Jurkat, Clone E6-1 (cell line): Measurements from ENCODE around the gene HP1BP3.

Experiments
- DNase-seq: peaks from one replicate; pipeline ENCODE4 v3.0.0-alpha.2; 2011; ENCODE audit warnings: low read depth, low spot score
- H3K4me3 ChIP-seq: 2 replicates; pipeline ENCODE4 v1.5.1; 2011; ENCODE audit warnings: mild to moderate bottlenecking, low read length, control low read depth, moderate library complexity

The HP1BP3 gene

GRCh38 chr1:20775700-20776099 is 11.4 kb downstream of the HP1BP3 start:
- DNase-seq = no peak
- no peak overlapping the region for H3K4me3 ChIP-seq

DNA sequence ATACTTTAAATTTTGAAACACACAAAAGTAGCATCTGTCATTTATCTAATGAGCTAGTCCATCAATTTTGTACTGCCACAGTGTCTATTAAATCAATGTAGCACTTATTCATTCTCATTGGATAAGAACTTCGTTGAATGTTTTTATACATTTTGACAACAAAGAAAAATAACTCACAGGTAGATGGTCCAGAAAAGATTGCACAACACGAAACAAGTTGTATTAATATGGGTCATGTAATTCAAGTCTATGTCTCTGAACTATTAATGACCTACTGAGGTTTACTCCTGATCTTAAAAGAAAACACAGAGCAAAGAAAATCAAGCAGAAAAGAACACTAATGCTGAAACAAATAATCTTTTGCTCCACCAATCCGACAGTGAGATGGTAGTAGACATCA is 15.3 kb downstream of the HP1BP3 start:
- H3K4me3 ChIP-seq = no peak overlapping the region
- no peak for DNase-seq

GRCh38 chr1:20770314-20771087 is 16.6 kb downstream of the HP1BP3 start:
- DNase-seq = no peak
- no peak overlapping the region for H3K4me3 ChIP-seq

DNA sequence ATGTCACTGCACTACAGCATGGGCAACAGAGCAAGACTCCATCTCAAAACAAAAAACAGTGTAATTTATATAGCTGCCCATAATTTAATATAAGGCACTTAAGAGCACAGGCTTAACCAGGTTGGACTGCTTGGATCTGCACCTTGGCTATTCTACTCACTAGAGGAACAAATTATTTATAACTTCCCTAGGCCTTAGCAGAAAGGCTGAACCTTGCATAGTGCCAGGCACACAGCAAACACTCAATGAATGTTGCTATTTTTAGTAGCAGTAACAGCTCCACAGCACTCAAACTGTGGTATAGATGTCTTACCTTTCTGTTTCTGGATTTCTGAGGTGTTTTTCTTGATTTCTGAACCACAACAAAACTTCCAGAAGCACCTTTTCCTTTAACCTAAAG is 19.8 kb downstream of the HP1BP3 start:
- H3K4me3 ChIP-seq = no peak overlapping the region
- DNase-seq = no peak

DNA sequence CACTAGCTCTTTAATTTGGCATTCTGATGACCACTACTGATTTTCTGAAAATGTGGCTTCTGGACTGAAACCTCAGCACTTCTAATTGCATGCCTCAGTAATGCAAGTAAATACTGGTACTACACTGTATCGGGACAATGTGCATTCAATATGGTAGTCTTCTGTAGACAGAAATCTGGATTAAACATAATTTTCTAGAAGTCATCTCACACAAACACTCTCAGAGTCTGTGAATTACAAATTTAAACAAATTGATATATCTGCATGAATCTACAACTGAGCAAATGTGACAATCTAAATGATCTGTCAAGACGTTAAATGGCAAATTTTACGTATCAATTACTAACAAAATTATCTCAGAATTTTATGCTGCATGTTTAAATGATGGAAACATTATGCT is 23.7 kb downstream of the HP1BP3 start:
- no peak overlapping the region for H3K4me3 ChIP-seq
- no peak for DNase-seq

GRCh38 chr1:20760322-20760721 is 26.8 kb downstream of the HP1BP3 start:
- no peak overlapping the region for H3K4me3 ChIP-seq
- no peak for DNase-seq

DNA sequence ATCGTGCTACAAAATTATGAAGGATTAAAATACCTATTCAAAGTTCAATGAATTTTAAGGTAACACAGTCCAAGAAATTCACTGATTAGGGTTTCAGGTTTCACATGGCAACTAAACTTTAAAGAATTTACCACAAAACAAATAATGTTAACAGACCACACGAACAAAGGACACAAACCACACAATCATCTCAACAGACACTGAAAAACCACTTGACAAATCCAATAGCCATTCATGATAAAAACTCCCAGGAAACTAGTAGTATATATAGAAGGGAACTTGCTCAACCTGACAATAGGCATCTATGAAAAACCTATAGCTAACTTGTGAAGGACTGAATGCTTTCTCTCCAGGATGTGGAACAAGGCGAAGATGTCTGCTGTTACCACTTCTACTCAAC is 33.5 kb downstream of the HP1BP3 start:
- DNase-seq = no peak
- H3K4me3 ChIP-seq = no peak overlapping the region

DNA sequence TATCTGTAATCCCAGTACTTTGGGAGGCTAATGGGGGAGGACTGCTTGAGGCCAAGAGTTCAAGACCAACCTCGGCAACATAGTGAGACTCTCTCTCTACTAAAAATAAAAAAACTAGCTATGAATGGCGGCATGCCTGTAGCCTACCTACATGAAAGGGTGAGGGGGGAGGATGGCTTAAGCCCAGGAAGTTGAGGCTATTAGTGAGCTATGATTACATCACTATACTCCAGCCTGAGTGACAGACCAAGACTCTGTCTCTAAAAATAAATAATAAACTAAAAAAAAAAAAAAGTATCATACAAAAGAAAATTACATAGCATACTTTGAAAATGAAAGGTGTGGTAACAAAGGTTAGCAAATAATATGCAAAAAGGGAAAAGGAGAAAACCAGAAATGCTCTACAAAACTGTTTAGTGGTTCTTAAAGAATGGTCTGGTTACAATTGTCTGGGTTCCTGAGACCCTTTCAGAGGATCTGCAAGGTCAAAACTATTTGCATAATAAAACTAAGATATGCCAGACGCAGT is 35.6 kb downstream of the HP1BP3 start:
- DNase-seq = no peak

DNA sequence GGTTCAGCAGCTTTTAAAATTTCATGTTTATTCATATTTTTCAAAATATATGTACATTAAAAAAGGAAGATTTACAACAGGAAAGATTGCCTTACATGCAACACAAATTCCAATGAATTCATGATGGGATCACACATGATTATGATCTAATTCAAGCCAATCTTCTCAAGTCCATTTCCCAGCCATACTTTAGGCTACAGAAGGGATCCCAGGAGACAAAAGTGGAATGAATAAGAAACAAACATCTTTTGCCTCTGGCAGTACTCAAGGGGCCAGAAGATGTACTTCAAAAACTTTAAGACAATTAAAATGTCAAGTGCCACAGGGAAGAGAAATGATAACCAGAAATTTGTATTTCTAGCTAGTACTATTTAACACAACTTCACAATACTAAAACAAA is 44.4 kb downstream of the HP1BP3 start:
- DNase-seq = no peak
- H3K4me3 ChIP-seq = no peak overlapping the region

More for the DNA sequence above, 35.6 kb downstream of the HP1BP3 start:
- H3K4me3 ChIP-seq = no peak overlapping the region

DNA sequence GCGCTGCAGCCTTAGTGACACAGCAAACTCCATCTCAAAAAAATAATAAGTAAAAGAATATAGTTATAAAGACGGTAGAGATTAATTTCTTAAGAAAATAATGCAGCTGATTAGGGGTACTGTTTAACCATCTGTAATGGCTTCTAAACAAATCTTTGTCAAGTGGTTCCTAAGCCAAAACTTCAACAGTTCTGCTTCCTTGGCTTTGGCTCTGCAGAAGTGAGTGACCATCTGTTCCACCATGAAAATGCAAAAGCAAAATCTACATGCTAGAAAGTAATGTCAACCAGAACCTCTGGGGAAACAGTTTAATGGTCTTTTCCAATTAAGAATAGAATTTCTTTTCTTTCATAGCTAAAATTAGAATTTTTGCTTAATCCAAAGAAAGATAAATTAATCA is 46.3 kb downstream of the HP1BP3 start:
- DNase-seq = no peak
- H3K4me3 ChIP-seq = no peak overlapping the region

GRCh38 chr1:20739225-20739624 is 47.9 kb downstream of the HP1BP3 start:
- no peak overlapping the region for H3K4me3 ChIP-seq
- no peak for DNase-seq

DNA sequence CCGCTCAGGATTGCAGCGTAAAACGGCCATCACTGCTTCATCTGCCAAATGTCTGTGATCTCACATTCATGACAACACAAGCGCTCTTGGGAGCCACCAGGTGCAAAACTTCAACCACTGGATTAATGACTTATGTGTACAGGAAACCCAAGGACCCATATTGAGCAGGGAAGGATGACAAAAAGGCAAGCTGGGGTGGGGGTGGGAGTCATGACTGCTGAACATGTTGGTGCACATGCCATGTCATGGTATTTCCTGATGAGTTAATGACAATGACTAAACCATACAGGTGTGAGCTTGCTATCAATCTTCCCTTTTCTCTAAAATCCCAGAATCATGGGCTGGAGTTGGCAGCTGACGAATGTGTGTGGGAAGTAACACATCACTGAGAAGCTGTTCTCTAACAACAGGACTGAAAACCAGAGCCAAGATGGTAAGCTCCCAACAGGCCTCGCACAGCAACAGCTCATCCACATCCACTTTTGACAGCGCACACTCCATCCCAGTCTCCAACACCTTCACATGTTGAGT is 51.5 kb downstream of the HP1BP3 start:
- no peak overlapping the region for H3K4me3 ChIP-seq
- peak; percentile 89 for DNase-seq

DNA sequence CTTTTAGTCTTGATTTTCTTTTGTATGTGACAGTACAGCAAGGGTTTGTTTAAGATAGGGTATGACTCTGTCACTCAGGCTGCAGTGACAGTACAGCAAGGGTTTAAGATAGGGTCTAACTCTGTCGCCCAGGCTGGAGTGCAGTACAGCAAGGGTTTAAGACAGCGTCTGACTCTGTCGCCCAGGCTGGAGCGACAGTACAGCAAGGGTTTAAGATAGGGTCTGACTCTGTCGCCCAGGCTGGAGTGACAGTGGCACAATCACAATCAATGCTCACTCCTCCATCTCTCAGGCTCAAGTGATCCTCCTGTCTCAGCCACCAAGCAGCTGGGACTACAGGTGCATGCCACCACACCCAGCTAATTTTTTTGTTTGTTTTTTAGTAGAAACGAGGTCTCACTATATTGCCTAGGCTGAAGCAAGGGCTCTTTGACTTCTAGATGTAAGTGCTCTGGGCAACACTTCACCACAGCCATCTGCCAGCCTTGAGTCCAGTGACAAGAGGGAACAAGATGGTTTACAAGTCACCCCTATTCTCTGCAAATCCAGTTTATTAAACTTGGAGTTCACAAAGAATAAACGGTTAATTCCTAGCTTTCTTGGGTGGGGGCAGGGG is 53.6 kb downstream of the HP1BP3 start:
- no peak overlapping the region for H3K4me3 ChIP-seq
- DNase-seq = no peak

- peak within 1 kb of the TSS; percentile 50 for H3K4me3 ChIP-seq
- no peak for DNase-seq
Observed at GRCh38 chr1:20732588-20733359, 54.3 kb downstream of the HP1BP3 start, which contains the start of gene SH2D5. Gene SH2D5, minus strand, starts transcription at chr1:20732703. Its CDS starts 4,659 bp downstream, at chr1:20728044.

GRCh38 chr1:20732071-20732587 is 55.0 kb downstream of the HP1BP3 start:
- peak overlapping the region; percentile 50 for H3K4me3 ChIP-seq
- no peak for DNase-seq

GRCh38 chr1:20731057-20731991 is 55.8 kb downstream of the HP1BP3 start:
- peak overlapping the region; percentile 42 for H3K4me3 ChIP-seq
- no peak for DNase-seq

- H3K4me3 ChIP-seq = no peak overlapping the region
Observed at GRCh38 chr1:20730690-20731056, 56.4 kb downstream of the HP1BP3 start.

DNA sequence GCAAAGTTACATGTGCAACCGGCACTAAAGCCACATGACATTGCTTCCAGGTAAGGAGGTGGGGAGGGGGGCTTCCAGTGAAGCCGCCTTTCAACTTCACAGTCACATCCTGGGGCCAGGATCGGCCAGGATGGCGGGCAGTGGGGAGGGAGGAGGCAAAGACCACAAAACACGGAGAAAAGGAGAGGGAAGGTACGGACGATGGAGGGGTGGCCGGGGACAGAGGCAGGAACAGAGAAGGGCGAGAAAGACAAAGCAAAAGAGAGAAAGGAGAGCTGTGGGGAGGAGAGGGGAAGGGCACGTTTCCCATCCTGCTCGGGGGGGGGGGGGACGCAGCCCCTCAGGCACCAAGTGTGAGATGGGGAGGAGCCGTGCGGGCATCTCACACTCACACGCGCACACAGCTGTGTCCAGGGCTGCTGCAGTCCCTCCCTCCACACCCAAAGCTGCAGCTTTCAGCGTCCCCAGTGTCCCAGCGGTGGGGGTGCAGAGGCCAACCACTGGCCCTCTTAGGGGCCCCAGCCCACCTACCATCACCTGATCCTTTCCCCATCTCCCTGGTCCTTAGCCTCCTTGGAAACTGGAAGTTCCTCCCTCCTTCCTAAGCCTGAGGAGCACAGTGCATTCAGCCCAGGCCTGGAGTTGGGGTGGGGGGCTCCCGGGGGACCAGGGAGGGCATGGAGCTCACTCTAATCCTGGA is 57.0 kb downstream of the HP1BP3 start:
- no peak overlapping the region for H3K4me3 ChIP-seq
- no peak for DNase-seq

More at GRCh38 chr1:20730690-20731056, 56.4 kb downstream of the HP1BP3 start:
- DNase-seq = no peak
